GM12892 (cell line): ENCODE data around the gene FBXO41.

Experiments
- POLR2AphosphoS5 ChIP-seq: IDR thresholded peaks from 2 replicates; pipeline ENCODE4 v1.6.1; 2011; ENCODE audit warnings: low read depth, low read length, control low read depth
- TAF1 ChIP-seq: IDR thresholded peaks from 2 replicates; pipeline ENCODE4 v1.6.1; 2011; ENCODE audit warnings: low read depth, mild to moderate bottlenecking, control low read depth, low read length, borderline replicate concordance

DNA sequence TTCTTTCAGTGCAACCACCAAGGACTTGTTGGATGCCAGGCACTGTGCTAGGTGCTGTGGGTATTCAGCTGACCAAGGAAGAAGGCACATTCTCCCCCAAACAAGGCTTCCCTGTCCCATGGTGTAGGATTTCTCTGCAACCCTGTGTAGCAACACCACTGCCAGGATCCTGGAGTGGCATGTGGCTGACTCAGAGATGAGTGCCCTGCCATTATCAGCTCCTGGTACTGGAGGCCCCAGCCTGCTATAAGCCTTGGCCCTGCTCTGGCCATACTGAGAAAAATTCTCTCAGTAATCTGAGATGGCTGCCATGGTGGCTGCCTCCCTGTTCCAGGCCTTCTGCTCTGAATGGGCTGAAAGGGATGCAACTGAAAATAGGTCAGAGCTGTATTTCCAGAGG lies 66.0 kb downstream of the FBXO41 start:
- TF ChIP-seq TAF1 (no peak), POLR2AphosphoS5 (no peak)
